OCI-LY3 (cell line): Measurements from ENCODE around the gene MN1.

Source experiments
- H2AFZ ChIP-seq: fragments of 200-600, 300-600 bp; shearing (Covaris generic); 2 replicates; pipeline ENCODE4 v1.6.0; 2014; ENCODE audit warnings: antibody characterized with exemption, low read depth, low read length
- H3K27ac ChIP-seq: fragments of 200-600, 300-600 bp; sonication (generic); 2 replicates; pipeline ENCODE4 v1.5.1; 2014; ENCODE audit warnings: mild to moderate bottlenecking, low read length, moderate library complexity, mixed read lengths
- H3K27me3 ChIP-seq: fragments of 200-600, 300-600 bp; sonication (generic); 2 replicates; pipeline ENCODE4 v1.6.1; 2014; ENCODE audit warnings: low read depth, low read length, mixed read lengths
- H3K36me3 ChIP-seq: fragments of 200-600, 300-600 bp; sonication (generic); replicated peaks from 2 replicates; pipeline ENCODE3; 2014; ENCODE audit warnings: low read depth, low read length, mixed read lengths
- H3K4me1 ChIP-seq: fragments of 300-600, 200-600 bp; sonication (generic); 2 replicates; pipeline ENCODE4 v1.6.1; 2014; ENCODE audit warnings: low read length, mixed read lengths
- H3K4me2 ChIP-seq: fragments of 200-600, 300-600 bp; sonication (generic); 2 replicates; pipeline ENCODE4 v1.6.1; 2014; ENCODE audit warnings: low read length, mixed read lengths
- H3K4me3 ChIP-seq: fragments of 300-600, 200-600 bp; sonication (generic); 2 replicates; pipeline ENCODE4 v1.5.1; 2014; ENCODE audit warnings: antibody characterized with exemption, mild to moderate bottlenecking, low read length, moderate library complexity
- H3K79me2 ChIP-seq: fragments of 300-600, 200-600 bp; shearing (Covaris generic); 2 replicates; pipeline ENCODE4 v1.6.1; 2014; ENCODE audit warnings: mild to moderate bottlenecking, low read length, mixed read lengths
- H3K9ac ChIP-seq: fragments of 300-600, 200-600 bp; shearing (Covaris generic); 2 replicates; pipeline ENCODE4 v1.6.0; 2014; ENCODE audit warnings: mild to moderate bottlenecking, low read length, moderate library complexity
- H3K9me3 ChIP-seq: fragments of 200-600, 300-600 bp; shearing (Covaris generic); 2 replicates; pipeline ENCODE4 v1.6.1; 2014; ENCODE audit warnings: low read length, mixed read lengths; ENCODE audit not compliant: insufficient read depth
- H4K20me1 ChIP-seq: fragments of 200-600, 300-600 bp; sonication (generic); 2 replicates; pipeline ENCODE4 v1.6.1; 2016; ENCODE audit warnings: low read length, mixed read lengths; ENCODE audit not compliant: insufficient read depth
- CTCF ChIP-seq: fragments of 200-600, 300-600 bp; sonication (generic); IDR thresholded peaks from 2 replicates; pipeline ENCODE4 v1.5.1; 2014; ENCODE audit warnings: antibody characterized with exemption, low read length, low read depth
- EZH2phosphoT487 ChIP-seq: fragments of 200-600 bp; shearing (Covaris generic); IDR thresholded peaks from 2 replicates; pipeline ENCODE4 v1.6.1; 2018; ENCODE audit warnings: antibody characterized with exemption, mixed run types, low read depth

MN1 gene

GRCh38 chr22:27825174-27825573 is 23.6 kb upstream of the MN1 start:
- Histone ChIP-seq H3K9me3 (no peaks in the 10 kb centered on the region), H3K9ac (no peak overlapping the region), H3K4me3 (no peak overlapping the region), H4K20me1 (0 out of 2 replicates have a peak, but pooled peaks cover 3% of the 10 kb centered on the region), H3K27me3 (no peaks in the 10 kb centered on the region), H2AFZ (no peak overlapping the region), H3K4me2 (no peak overlapping the region), H3K27ac (no peak overlapping the region), H3K36me3 (no peaks in the 10 kb centered on the region), H3K4me1 (no peaks in the 10 kb centered on the region), H3K79me2 (no peaks in the 10 kb centered on the region)
- TF ChIP-seq CTCF (peak; percentile 60), EZH2phosphoT487 (no peak)

- no peak for TF ChIP-seq CTCF
- no peak for TF ChIP-seq EZH2phosphoT487
- H3K9me3 ChIP-seq: no peaks in the 10 kb centered on the region
- H3K9ac ChIP-seq: no peak overlapping the region
- H3K79me2 ChIP-seq: no peaks in the 10 kb centered on the region
- no peak overlapping the region for H2AFZ ChIP-seq
- no peaks in the 10 kb centered on the region for H3K36me3 ChIP-seq
- no peaks in the 10 kb centered on the region for H3K4me1 ChIP-seq
- H3K4me2 ChIP-seq: no peak overlapping the region
- no peaks in the 10 kb centered on the region for H3K27me3 ChIP-seq
- no peak overlapping the region for H3K27ac ChIP-seq
- H3K4me3 ChIP-seq: no peak overlapping the region
- H4K20me1 ChIP-seq: no peaks in the 10 kb centered on the region
These were observed 21.7 kb upstream of the MN1 start for GRCh38 chr22:27823221-27823620.

- H3K4me2 ChIP-seq: no peak overlapping the region
- H3K9me3 ChIP-seq: no peaks in the 10 kb centered on the region
- no peak overlapping the region for H2AFZ ChIP-seq
- no peak overlapping the region for H3K9ac ChIP-seq
- no peaks in the 10 kb centered on the region for H3K4me1 ChIP-seq
- no peaks in the 10 kb centered on the region for H3K36me3 ChIP-seq
- TF ChIP-seq EZH2phosphoT487 (no peak), CTCF (no peak)
- no peak overlapping the region for H3K27ac ChIP-seq
- H3K79me2 ChIP-seq: no peaks in the 10 kb centered on the region
- 0 out of 2 replicates have a peak, but pooled peaks cover 3% of the 10 kb centered on the region for H3K27me3 ChIP-seq
- no peak overlapping the region for H3K4me3 ChIP-seq
- H4K20me1 ChIP-seq: no peaks in the 10 kb centered on the region
These were observed 19.6 kb upstream of the MN1 start for GRCh38 chr22:27820896-27821866.

GRCh38 chr22:27816552-27816951 is 15.0 kb upstream of the MN1 start:
- Histone ChIP-seq H3K27ac (no peak overlapping the region), H3K4me1 (no peaks in the 10 kb centered on the region), H3K79me2 (no peaks in the 10 kb centered on the region), H3K27me3 (0 out of 2 replicates have a peak, but pooled peaks cover 3% of the 10 kb centered on the region), H3K36me3 (no peaks in the 10 kb centered on the region), H3K9me3 (no peaks in the 10 kb centered on the region), H3K4me2 (no peak overlapping the region), H4K20me1 (no peaks in the 10 kb centered on the region), H2AFZ (no peak overlapping the region), H3K9ac (no peak overlapping the region), H3K4me3 (no peak overlapping the region)
- TF ChIP-seq EZH2phosphoT487 (no peak), CTCF (no peak)
